Measurements from ENCODE around the gene MYO1E. TPM values are rescaled to one million over a fixed set of nuclear protein-coding genes. Genes with fewer than 3 reads are reported as not detected.

The MYO1E gene
- total RNA-seq, 2 experiments from 2014 or later, result 1.5 to 26.5 TPM

DNA sequence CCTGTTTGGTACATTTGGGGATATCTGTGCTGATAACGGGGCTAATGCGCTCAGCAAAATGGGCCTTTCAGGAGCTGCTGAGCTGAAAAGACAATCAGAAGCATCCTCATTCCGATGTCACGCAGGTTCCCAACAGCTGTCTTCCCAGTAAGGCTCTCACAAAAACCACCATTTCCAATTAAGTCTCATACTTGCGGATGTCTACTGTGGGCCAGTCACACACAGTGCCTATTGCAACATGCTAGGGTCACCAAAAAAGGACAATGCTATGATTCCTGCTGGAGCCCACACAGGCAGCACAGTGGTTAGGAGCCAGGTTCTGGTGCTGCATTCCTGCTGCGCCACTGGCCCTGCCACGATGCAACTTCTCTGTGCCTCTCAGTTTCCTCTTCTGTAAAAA lies 182.4 kb downstream of the MYO1E start:
- DNase-seq (ENCODE audit: low spot score), result no peak
- no peaks in the 10 kb centered on the region for H3K9me2 ChIP-seq (ENCODE audit: insufficient read depth, low read length)
- intact Hi-C loops (cut with micrococcal nuclease; ENCODE audit: unreplicated experiment), result no loop called here
- ChIA-PET CTCF (ENCODE audit: unreplicated experiment) (no interaction called here), POLR2A (no interaction called here)
- H3K4me2 ChIP-seq (ENCODE audit: low read length), result no peak overlapping the region
- no peaks in the 10 kb centered on the region for H3K4me1 ChIP-seq (ENCODE audit: insufficient read depth, low read length, poor library complexity, severe bottlenecking)
- no peaks in the 10 kb centered on the region for H3K36me3 ChIP-seq (ENCODE audit: insufficient read depth, low read length)
- no peaks in the 10 kb centered on the region for H3K79me2 ChIP-seq (ENCODE audit: insufficient read depth, low read depth, low read length)
- no peak overlapping the region for H2AFZ ChIP-seq (ENCODE audit: low read length)
- no peaks in the 10 kb centered on the region for H4K20me1 ChIP-seq (ENCODE audit: insufficient read depth, low read length)
- no TSS peak for BruUV-seq (replicated peaks)
- TF ChIP-seq CTCF (conservative IDR thresholded peaks at IDR 0.05; ENCODE audit: low read length), result no peak
- no peak for TF ChIP-seq EZH2phosphoT487 (IDR thresholded peaks at IDR 0.05; ENCODE audit: borderline replicate concordance, low read depth, low read length)
- no peak overlapping the region for H3K4me3 ChIP-seq (ENCODE audit: low read depth, low read length, poor library complexity, severe bottlenecking)
- no peak overlapping the region for H3K27ac ChIP-seq (ENCODE audit: low read depth, low read length, poor library complexity, severe bottlenecking)
- H3K9me3 ChIP-seq (ENCODE audit: low read length), result no peaks in the 10 kb centered on the region

DNA sequence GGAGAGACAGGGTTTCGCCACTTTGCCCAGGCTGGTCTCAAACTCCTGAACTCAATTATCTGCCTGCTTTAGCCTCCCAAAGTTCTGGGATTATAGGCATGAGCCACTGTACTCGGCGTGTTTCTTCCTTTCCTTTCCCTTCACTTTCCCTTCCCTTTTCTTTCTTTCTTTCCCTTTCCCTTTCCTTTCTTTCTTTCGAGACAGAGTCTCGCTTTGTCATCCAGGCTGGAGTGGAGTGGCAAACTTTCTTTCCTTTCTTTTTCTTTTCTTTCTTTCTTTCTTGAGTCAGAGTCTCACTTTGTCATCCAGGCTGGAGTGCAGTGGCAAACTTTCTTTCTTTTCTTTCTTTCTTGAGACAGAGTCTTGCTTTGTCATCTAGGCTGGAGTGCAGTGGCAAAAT lies 183.4 kb downstream of the MYO1E start:
- Histone ChIP-seq H2AFZ (ENCODE audit: low read length) (no peak overlapping the region), H3K79me2 (ENCODE audit: insufficient read depth, low read depth, low read length) (no peaks in the 10 kb centered on the region), H3K4me1 (ENCODE audit: insufficient read depth, low read length, poor library complexity, severe bottlenecking) (no peaks in the 10 kb centered on the region), H3K36me3 (ENCODE audit: insufficient read depth, low read length) (no peaks in the 10 kb centered on the region), H3K27ac (ENCODE audit: low read depth, low read length, poor library complexity, severe bottlenecking) (no peak overlapping the region), H3K9me3 (ENCODE audit: low read length) (no peaks in the 10 kb centered on the region), H3K4me2 (ENCODE audit: low read length) (no peak overlapping the region), H3K4me3 (ENCODE audit: low read depth, low read length, poor library complexity, severe bottlenecking) (no peak overlapping the region), H4K20me1 (ENCODE audit: insufficient read depth, low read length) (no peaks in the 10 kb centered on the region), H3K9me2 (ENCODE audit: insufficient read depth, low read length) (no peaks in the 10 kb centered on the region)
- no TSS peak for BruUV-seq (replicated peaks)
- TF ChIP-seq EZH2phosphoT487 (IDR thresholded peaks at IDR 0.05; ENCODE audit: borderline replicate concordance, low read depth, low read length) (no peak), CTCF (conservative IDR thresholded peaks at IDR 0.05; ENCODE audit: low read length) (no peak)
- DNase-seq (ENCODE audit: low spot score), result no peak
- ChIA-PET POLR2A (no interaction called here), CTCF (ENCODE audit: unreplicated experiment) (no interaction called here)
- intact Hi-C loops (cut with micrococcal nuclease; ENCODE audit: unreplicated experiment), result no loop called here

- no peaks in the 10 kb centered on the region for H3K36me3 ChIP-seq (ENCODE audit: insufficient read depth, low read length)
- no TSS peak for BruUV-seq (replicated peaks)
- no peaks in the 10 kb centered on the region for H4K20me1 ChIP-seq (ENCODE audit: insufficient read depth, low read length)
- intact Hi-C loops (cut with micrococcal nuclease; ENCODE audit: unreplicated experiment), result no loop called here
- H3K27ac ChIP-seq (ENCODE audit: low read depth, low read length, poor library complexity, severe bottlenecking), result no peak overlapping the region
- H3K4me1 ChIP-seq (ENCODE audit: insufficient read depth, low read length, poor library complexity, severe bottlenecking), result no peaks in the 10 kb centered on the region
- no peaks in the 10 kb centered on the region for H3K79me2 ChIP-seq (ENCODE audit: insufficient read depth, low read depth, low read length)
- H3K4me3 ChIP-seq (ENCODE audit: low read depth, low read length, poor library complexity, severe bottlenecking), result no peak overlapping the region
- ChIA-PET POLR2A (no interaction called here), CTCF (ENCODE audit: unreplicated experiment) (no interaction called here)
- no peak for TF ChIP-seq EZH2phosphoT487 (IDR thresholded peaks at IDR 0.05; ENCODE audit: borderline replicate concordance, low read depth, low read length)
- no peak for TF ChIP-seq CTCF (conservative IDR thresholded peaks at IDR 0.05; ENCODE audit: low read length)
- DNase-seq (ENCODE audit: low spot score), result no peak
- peaks cover 5% of the 10 kb centered on the region for H3K9me3 ChIP-seq (ENCODE audit: low read length)
- no peaks in the 10 kb centered on the region for H3K9me2 ChIP-seq (ENCODE audit: insufficient read depth, low read length)
- no peak overlapping the region for H2AFZ ChIP-seq (ENCODE audit: low read length)
- H3K4me2 ChIP-seq (ENCODE audit: low read length), result no peak overlapping the region
Measured at GRCh38 chr15:59186501-59186900, 186.2 kb downstream of the MYO1E start.

Data from OCI-LY7 (cell line).